Globus pallidus (tissue), 1 donor: ENCODE data around the gene CLDN2.

Experiments
- DNase-seq: peaks from one replicate; pipeline ENCODE4 v3.0.0-alpha.2; 2015; ENCODE audit warnings: low spot score

The CLDN2 gene

GRCh38 chrX:106921637-106922036 is 1.4 kb downstream of the CLDN2 start:
- DNase-seq, result no peak

GRCh38 chrX:106927023-106927422 is 6.8 kb downstream of the CLDN2 start:
- no peak for DNase-seq

GRCh38 chrX:106927700-106928099 is 7.5 kb downstream of the CLDN2 start:
- DNase-seq, result no peak

GRCh38 chrX:106928227-106928626 is 8.0 kb downstream of the CLDN2 start:
- no peak for DNase-seq

- no peak for DNase-seq
Measured at GRCh38 chrX:106931831-106932491, 11.8 kb downstream of the CLDN2 start.

- DNase-seq, result no peak
Measured at GRCh38 chrX:106932492-106932923, 12.3 kb downstream of the CLDN2 start.

GRCh38 chrX:106932960-106933537 is 12.8 kb downstream of the CLDN2 start:
- no peak for DNase-seq

GRCh38 chrX:106933538-106933961 is 13.3 kb downstream of the CLDN2 start:
- DNase-seq, result no peak

- DNase-seq, result no peak
Measured at GRCh38 chrX:106935175-106935574, 15.0 kb downstream of the CLDN2 start.

GRCh38 chrX:106936246-106936645 is 16.0 kb downstream of the CLDN2 start:
- DNase-seq, result no peak

GRCh38 chrX:106939566-106939965 is 19.4 kb downstream of the CLDN2 start:
- DNase-seq, result no peak

GRCh38 chrX:106940068-106940467 is 19.9 kb downstream of the CLDN2 start:
- DNase-seq, result no peak

- DNase-seq, result no peak
Measured at GRCh38 chrX:106946464-106946863, 26.3 kb downstream of the CLDN2 start.

- DNase-seq, result no peak
Measured at GRCh38 chrX:106948641-106949040, 28.4 kb downstream of the CLDN2 start.

- DNase-seq, result no peak
Measured at GRCh38 chrX:106949366-106949765, 29.2 kb downstream of the CLDN2 start.

- DNase-seq, result peak; percentile 24
Measured at GRCh38 chrX:106950381-106950780, 30.2 kb downstream of the CLDN2 start.

- DNase-seq, result no peak
Measured at GRCh38 chrX:106951230-106951629, 31.0 kb downstream of the CLDN2 start.

GRCh38 chrX:106952089-106952488 is 31.9 kb downstream of the CLDN2 start:
- DNase-seq, result no peak

GRCh38 chrX:106952538-106952937 is 32.3 kb downstream of the CLDN2 start:
- no peak for DNase-seq

GRCh38 chrX:106952988-106953387 is 32.8 kb downstream of the CLDN2 start:
- DNase-seq, result peak; percentile 7

- no peak for DNase-seq
Measured at GRCh38 chrX:106954041-106954440, 33.8 kb downstream of the CLDN2 start.

- DNase-seq, result no peak
Measured at GRCh38 chrX:106955004-106955772, 35.0 kb downstream of the CLDN2 start.

GRCh38 chrX:106957856-106958255 is 37.7 kb downstream of the CLDN2 start:
- no peak for DNase-seq
